HL-60 (cell line): ENCODE results near the gene HSPB1.

ENCODE experiments used
- DNase-seq, 2 experiments: peaks; one replicate each; pipeline ENCODE4 v3.0.0-alpha.2; 2010 to 2020; ENCODE audit warnings: low read depth in 1 of 2, low spot score in 1 of 2
- H3K27ac ChIP-seq: fragments of 250-450 bp; sonication (Bioruptor Pico); replicated peaks from 2 replicates; pipeline ENCODE4 v1.5.1; 2020; ENCODE audit warnings: mild to moderate bottlenecking, moderate library complexity
- H3K27me3 ChIP-seq: fragments of 250-450 bp; sonication (Bioruptor Pico); 2 replicates; pipeline ENCODE4 v1.5.1; 2021; ENCODE audit warnings: mild to moderate bottlenecking, moderate library complexity; ENCODE audit not compliant: insufficient read depth, poor library complexity, severe bottlenecking
- H3K4me3 ChIP-seq: replicated peaks from 2 replicates; pipeline ENCODE4 v1.5.1; 2011; ENCODE audit warnings: mild to moderate bottlenecking, control low read depth, low read length; ENCODE audit not compliant: insufficient read depth
- CTCF ChIP-seq: IDR thresholded peaks from one replicate; pipeline ENCODE4 v1.5.1; 2011; ENCODE audit warnings: low read length, control low read depth, inconsistent platforms; ENCODE audit not compliant: insufficient read depth
- GABPA ChIP-seq: IDR thresholded peaks from 2 replicates; pipeline ENCODE4 v1.6.1; 2012; ENCODE audit warnings: low read depth
- POLR2AphosphoS5 ChIP-seq: IDR thresholded peaks from 2 replicates; pipeline ENCODE4 v1.6.1; 2012; ENCODE audit warnings: low read depth
- REST ChIP-seq: IDR thresholded peaks from 2 replicates; pipeline ENCODE4 v1.6.1; 2012; ENCODE audit warnings: low read depth; ENCODE audit not compliant: insufficient replicate concordance
- SPI1 ChIP-seq: IDR thresholded peaks from 2 replicates; pipeline ENCODE4 v1.6.1; 2012; ENCODE audit warnings: low read depth, mild to moderate bottlenecking, borderline replicate concordance

The HSPB1 gene

GRCh38 chr7:76353744-76354143 is 51.3 kb downstream of the HSPB1 start:
- H3K27ac ChIP-seq = no peak overlapping the region
- no peak overlapping the region for H3K4me3 ChIP-seq
- DNase-seq = no peak
- no peaks in the 10 kb centered on the region for H3K27me3 ChIP-seq
- TF ChIP-seq REST (no peak), CTCF (no peak), SPI1 (no peak), GABPA (no peak), POLR2AphosphoS5 (no peak)
